ENCODE data around the gene MAP2K7. TPM values are rescaled to one million over a fixed set of nuclear protein-coding genes. Genes with fewer than 3 reads are reported as not detected.

Gene MAP2K7
- total RNA-seq, 4 donors from 2014 or later: 9.9 to 16.2 (median 12.4) TPM

- no peak for TF ChIP-seq CTCF (IDR thresholded peaks at IDR 0.05; ENCODE audit: low read depth)
Measured at GRCh38 chr19:7926021-7926726, 22.5 kb downstream of the MAP2K7 start, which contains the start of gene CTXN1. CTXN1 (minus strand) TSS chr19:7926135; CDS start chr19:7925538, 597 bp downstream.

- TF ChIP-seq CTCF (IDR thresholded peaks at IDR 0.05; ENCODE audit: low read depth): no peak
Measured at GRCh38 chr19:7926727-7927604, 23.3 kb downstream of the MAP2K7 start.

GRCh38 chr19:7927605-7928333 lies 24.1 kb downstream of the MAP2K7 start:
- TF ChIP-seq CTCF (IDR thresholded peaks at IDR 0.05; ENCODE audit: low read depth): no peak

- TF ChIP-seq CTCF (IDR thresholded peaks at IDR 0.05; ENCODE audit: low read depth): no peak
Measured at GRCh38 chr19:7928334-7928706, 24.6 kb downstream of the MAP2K7 start.

GRCh38 chr19:7928741-7929701 lies 25.3 kb downstream of the MAP2K7 start:
- TF ChIP-seq CTCF (IDR thresholded peaks at IDR 0.05; ENCODE audit: low read depth): no peak

GRCh38 chr19:7930765-7931164 lies 27.1 kb downstream of the MAP2K7 start:
- TF ChIP-seq CTCF (IDR thresholded peaks at IDR 0.05; ENCODE audit: low read depth): no peak

Data from subcutaneous adipose tissue (tissue), 4 donors.